Pancreas (tissue), 10 donors: ENCODE results near the gene ELN. TPM values are rescaled to one million over a fixed set of nuclear protein-coding genes. Genes with fewer than 3 reads are reported as not detected.

Experiments
- ATAC-seq, 4 donors: fragments of 200-7000 bp; cut with Tn5 transposase; one replicate each; pipeline versions ENCODE4 v1.8.0 to v1.9.1; 2020; ENCODE audit warnings: mild to moderate bottlenecking in 4 of 4, moderate library complexity in 4 of 4
- DNase-seq, 6 donors: peaks; one replicate each; pipeline ENCODE4 v3.0.0-alpha.2; 2020
- FAIRE-seq: peaks from 2 replicates; lab custom pipeline; 2012; peaks lifted over from hg19 to GRCh38; lab: Jason Lieb, UNC
- H3K27ac ChIP-seq, 4 donors: fragments of 200-600 bp; sonication (generic); 1 replicate in 3 of 4; 2 replicates in 1 of 4; pipeline versions ENCODE4 v1.5.0 to v1.8.0; 2020
- H3K27me3 ChIP-seq, 4 donors: fragments of 200-600 bp; one replicate each; pipeline ENCODE4 v1.8.0; 2021
- H3K36me3 ChIP-seq, 3 donors: fragments of 200-600 bp; sonication (generic) in 1 of 3; one replicate each; pipeline versions ENCODE4 v1.5.0 to v1.8.0; 2020 to 2021
- H3K4me1 ChIP-seq, 3 donors: fragments of 200-600 bp; one replicate each; pipeline ENCODE4 v1.8.0; 2021
- H3K4me3 ChIP-seq, 4 donors: fragments of 200-600 bp; sonication (generic) in 2 of 4; one replicate each; pipeline versions ENCODE4 v1.5.0 to v1.8.0; 2020 to 2021
- H3K9me3 ChIP-seq, 4 donors: fragments of 200-600 bp; one replicate each; pipeline ENCODE4 v1.8.0; 2021
- CTCF ChIP-seq, 4 donors: fragments of 200-600 bp; sonication (generic) in 3 of 4; IDR thresholded peaks; one replicate each; pipeline versions ENCODE4 v1.5.0 to v1.8.0; 2021; ENCODE audit warnings: antibody characterized with exemption in 4 of 4
- WGBS, 2 donors: extraction: QIAGEN DNeasy Blood & Tissue Kit; methylation state at CpG; one replicate each; pipeline ENCODE4 v1.1.7; 2013; 5-methylcytosine and 5-hydroxymethylcytosine counted together
- intact Hi-C, 3 donors: fragments of 100-400 bp; cut with DNase I; formaldehyde crosslinking; loops; one replicate each; pipeline versions ENCODE4 v1.11.1 to v1.14.2; 2022
- polyA plus RNA-seq, 2 donors: library from polyadenylated mRNA; stranded (reverse); fragments of 200-250 nt; gene quantifications; one replicate each; pipeline ENCODE4 v1.2.3, GENCODE V29; 2013
- total RNA-seq, 6 donors: library from RNA; stranded (reverse); fragmentation: NEBNext Ultra II Directional in 4 of 6; extraction: Animal tissue kit (Norgen Biotek cat#: 25700) in 4 of 6; gene quantifications; one replicate each; pipeline versions ENCODE4 v1.2.1 to v1.2.4, GENCODE V29; 2021 to 2023
- donor health status: healthy with polysubstance abuse.
- donor health status: DM: no; HTN: no; CAD: no; lungs with moderate emphysema.
- donor health status: DM: no; HTN: no; CAD: no.
- donor health status: control.
- donor health status: control.
- donor health status: Bipolar disorder and iron deficiency.
- donor health status: DM: yes; HTN: yes; CAD: no.
- donor health status: DM: no; HTN: no; CAD: no.
- donor health status: DM: no; HTN: no; CAD: no.
- donor health status: DM: yes; HTN: yes; CAD: no.

ELN gene
- total and polyA plus RNA-seq, 8 donors, result 36.8 to 118 (median 70.7) TPM

- Histone ChIP-seq H3K27me3 (no peaks in the 10 kb centered on the region), H3K4me1 (peaks cover 23 to 30% (median 25%) of the 10 kb centered on the region in 3 donors), H3K27ac (no peak overlapping the region), H3K4me3 (no peak overlapping the region), H3K9me3 (no peaks in the 10 kb centered on the region), H3K36me3 (peaks cover 0 to 3% (median 0%) of the 10 kb centered on the region in 3 donors)
- FAIRE-seq (no peak), ATAC-seq (no peak), DNase-seq (peak in 2 of 6 donors; percentile 33 to 39)
- 88 to 89% methylated on average over 7 of the region's 7 CpGs for WGBS, 2 donors
- intact Hi-C loops, result no loop called here
- TF ChIP-seq CTCF (IDR thresholded peaks at IDR 0.05), result no peak
Observed at GRCh38 chr7:74058486-74058885, 30.5 kb downstream of the ELN start.

DNA sequence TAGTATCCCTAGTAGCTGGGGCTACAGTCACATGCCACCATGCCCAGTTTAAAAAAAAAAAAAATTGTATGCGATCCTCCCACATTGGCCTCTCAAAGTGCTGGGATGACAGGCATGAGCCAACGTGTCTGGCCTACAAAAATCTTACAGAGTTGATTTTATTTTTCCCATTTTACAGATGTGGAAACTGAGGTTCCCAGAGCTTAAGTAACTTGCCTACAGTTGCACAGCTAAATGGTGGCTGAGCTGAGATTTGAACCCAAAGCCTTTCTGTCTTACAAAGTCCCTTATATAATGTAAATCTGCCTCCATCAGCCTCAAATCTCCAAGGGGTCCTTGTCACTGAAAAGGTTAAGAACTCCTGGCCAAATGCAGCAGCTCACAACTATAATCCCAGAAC is 31.1 kb downstream of the ELN start:
- H3K27me3 ChIP-seq, result no peaks in the 10 kb centered on the region
- no peak for TF ChIP-seq CTCF (IDR thresholded peaks at IDR 0.05)
- DNase-seq (peak in 1 of 6 donors; percentile 0), ATAC-seq (no peak), FAIRE-seq (no peak)
- peak overlapping the region in 3 of 4 donors; percentile 51 to 98 (median 94) for H3K27ac ChIP-seq
- H3K9me3 ChIP-seq, result no peaks in the 10 kb centered on the region
- peaks cover 0 to 5% (median 0%) of the 10 kb centered on the region in 3 donors for H3K36me3 ChIP-seq
- WGBS, 2 donors, result 70 to 85% methylated on average over 2 of the region's 2 CpGs
- peaks cover 23 to 30% (median 25%) of the 10 kb centered on the region in 3 donors for H3K4me1 ChIP-seq
- H3K4me3 ChIP-seq, result no peak overlapping the region
- intact Hi-C loops, result no loop called here

DNA sequence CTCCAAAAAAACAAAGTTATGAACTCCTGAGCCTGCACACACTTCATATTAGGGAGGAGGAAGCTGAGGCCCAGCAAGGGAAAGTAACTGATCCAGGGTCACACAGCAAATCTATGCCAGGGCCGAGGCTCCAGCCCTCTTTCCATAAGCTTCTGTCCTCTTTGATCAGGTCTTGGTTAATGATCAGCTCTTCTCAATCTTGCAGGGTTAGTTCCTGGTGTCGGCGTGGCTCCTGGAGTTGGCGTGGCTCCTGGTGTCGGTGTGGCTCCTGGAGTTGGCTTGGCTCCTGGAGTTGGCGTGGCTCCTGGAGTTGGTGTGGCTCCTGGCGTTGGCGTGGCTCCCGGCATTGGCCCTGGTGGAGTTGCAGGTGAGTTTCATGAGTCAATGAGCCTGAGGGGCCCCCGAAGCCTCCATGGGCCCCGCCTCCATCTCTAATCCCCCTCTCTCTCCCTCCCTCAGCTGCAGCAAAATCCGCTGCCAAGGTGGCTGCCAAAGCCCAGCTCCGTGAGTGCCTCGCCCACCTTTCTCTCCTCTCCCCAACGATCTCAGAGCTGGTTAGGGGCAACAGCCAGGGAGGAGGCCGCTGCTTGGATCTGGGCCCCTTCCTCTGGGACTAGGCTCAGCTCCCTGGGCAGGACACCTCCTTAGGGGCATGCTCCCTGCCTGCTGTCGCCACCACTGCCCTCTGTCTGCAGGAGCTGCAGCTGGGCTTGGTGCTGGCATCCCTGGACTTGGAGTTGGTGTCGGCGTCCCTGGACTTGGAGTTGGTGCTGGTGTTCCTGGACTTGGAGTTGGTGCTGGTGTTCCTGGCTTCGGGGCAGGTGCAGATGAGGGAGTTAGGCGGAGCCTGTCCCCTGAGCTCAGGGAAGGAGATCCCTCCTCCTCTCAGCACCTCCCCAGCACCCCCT is 32.0 kb downstream of the ELN start:
- no peak for FAIRE-seq
- peak; percentile 73 to 82 (median 80) for ATAC-seq
- intact Hi-C loops, result loop anchor here in 2 of 3 donors (10.0 kb wide), 2 partner anchors 115 to 125 kb away; partner anchors contain the start of gene EIF4H (in 1 of the 2)

DNA sequence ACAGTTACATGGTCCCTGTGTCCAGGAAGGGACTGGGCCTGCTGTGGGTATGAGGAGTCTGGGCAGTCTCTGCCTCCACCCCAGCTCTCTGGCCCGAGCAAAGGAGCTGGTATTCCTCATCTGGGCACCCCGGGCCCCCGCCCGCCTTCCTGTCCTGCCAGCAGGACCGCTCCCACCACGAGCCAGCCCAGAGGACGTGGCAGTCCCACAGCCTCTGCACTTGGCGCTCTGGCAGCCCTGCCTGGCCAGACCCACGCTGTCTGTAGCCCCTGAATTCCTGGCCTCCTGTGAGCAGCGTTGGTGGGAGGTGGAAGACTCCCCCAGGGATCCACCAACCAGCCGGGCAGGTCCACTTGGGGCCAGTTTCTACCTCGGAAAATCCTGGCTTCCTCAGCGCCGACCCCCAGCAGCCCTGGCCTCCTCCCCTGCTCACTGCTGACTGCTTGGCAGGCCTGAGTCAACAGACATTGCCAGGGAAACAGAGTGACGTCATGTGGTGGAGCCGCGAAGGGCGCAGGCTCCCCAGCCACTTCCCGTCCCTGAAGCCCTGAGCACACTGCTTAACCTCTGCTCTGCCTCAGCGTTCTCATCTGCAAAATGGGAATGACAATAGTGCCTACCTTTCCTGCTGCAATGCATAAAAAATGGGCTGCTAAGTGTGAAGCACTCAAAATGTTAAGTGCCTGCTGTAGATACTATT is 34.0 kb downstream of the ELN start:
- no peak for FAIRE-seq
- Histone ChIP-seq H3K9me3 (no peaks in the 10 kb centered on the region), H3K4me3 (peak overlapping the region in 3 of 4 donors; percentile 6 to 37 (median 20)), H3K4me1 (peaks cover 23 to 30% (median 25%) of the 10 kb centered on the region in 3 donors), H3K27me3 (no peaks in the 10 kb centered on the region), H3K36me3 (peaks cover 0 to 5% (median 0%) of the 10 kb centered on the region in 3 donors), H3K27ac (peak overlapping the region; percentile 94 to 98 (median 96))
- ATAC-seq, result peak; percentile 82 to 91 (median 84)
- TF ChIP-seq CTCF (IDR thresholded peaks at IDR 0.05), result no peak
- 4 to 6% methylated on average over 20 of the region's 20 CpGs for WGBS, 2 donors
- peak; percentile 83 to 94 (median 93) for DNase-seq
- intact Hi-C loops, result loop anchor here in 2 of 3 donors (10.0 kb wide), 2 partner anchors 113 to 123 kb away; partner anchors contain the start of gene EIF4H (in 1 of the 2)

More for the DNA sequence above, 32.0 kb downstream of the ELN start:
- peak overlapping the region; percentile 94 to 98 (median 96) for H3K27ac ChIP-seq
- WGBS, 2 donors, result 16 to 19% methylated on average over 21 of the region's 21 CpGs
- H3K36me3 ChIP-seq, result peaks cover 0 to 5% (median 0%) of the 10 kb centered on the region in 3 donors
- no peak for TF ChIP-seq CTCF (IDR thresholded peaks at IDR 0.05)
- peaks cover 23 to 30% (median 25%) of the 10 kb centered on the region in 3 donors for H3K4me1 ChIP-seq
- no peak overlapping the region for H3K4me3 ChIP-seq
- H3K9me3 ChIP-seq, result no peaks in the 10 kb centered on the region
- H3K27me3 ChIP-seq, result no peaks in the 10 kb centered on the region
- peak; percentile 92 to 99 (median 98) for DNase-seq
